IPS-20b (cell line): Measurements from ENCODE around the gene RITA1.
"Not testable (repeated sequence)": the region's sequence is repeated elsewhere in the genome, so short reads cannot be mapped to it uniquely, and the experiment has no call there.

Source experiments
- H3K27ac ChIP-seq: one replicate; pipeline ENCODE4 v1.5.1; 2013; ENCODE audit warnings: low read length
- H3K27me3 ChIP-seq: 2 replicates; pipeline ENCODE4 v1.6.1; 2013; ENCODE audit warnings: mild to moderate bottlenecking, low read length, inconsistent platforms; ENCODE audit not compliant: insufficient read depth
- H3K36me3 ChIP-seq: 2 replicates; pipeline ENCODE4 v1.6.1; 2013; ENCODE audit warnings: low read depth, mild to moderate bottlenecking, inconsistent platforms, low read length, moderate library complexity; ENCODE audit not compliant: insufficient read depth
- H3K4me1 ChIP-seq: 2 replicates; pipeline ENCODE4 v1.6.1; 2013; ENCODE audit warnings: mild to moderate bottlenecking, control low read depth, inconsistent platforms, low read length, moderate library complexity; ENCODE audit not compliant: insufficient read depth
- H3K4me3 ChIP-seq: 2 replicates; pipeline ENCODE4 v1.5.1; 2013; ENCODE audit warnings: mild to moderate bottlenecking, low read length, inconsistent platforms
- H3K9ac ChIP-seq: 2 replicates; pipeline ENCODE4 v1.6.1; 2013; ENCODE audit warnings: low read depth, mild to moderate bottlenecking, inconsistent platforms, low read length, moderate library complexity
- H3K9me3 ChIP-seq: 2 replicates; pipeline ENCODE4 v1.6.1; 2013; ENCODE audit warnings: mild to moderate bottlenecking, low read depth, low read length, inconsistent platforms; ENCODE audit not compliant: insufficient read depth

RITA1 gene

GRCh38 chr12:113200021-113200797 lies 14.7 kb downstream of the RITA1 start:
- Histone ChIP-seq H3K27ac (no peak overlapping the region), H3K4me1 (no peaks in the 10 kb centered on the region), H3K27me3 (no peaks in the 10 kb centered on the region), H3K9ac (no peak overlapping the region), H3K9me3 (no peaks in the 10 kb centered on the region), H3K36me3 (no peaks in the 10 kb centered on the region), H3K4me3 (no peak overlapping the region)

DNA sequence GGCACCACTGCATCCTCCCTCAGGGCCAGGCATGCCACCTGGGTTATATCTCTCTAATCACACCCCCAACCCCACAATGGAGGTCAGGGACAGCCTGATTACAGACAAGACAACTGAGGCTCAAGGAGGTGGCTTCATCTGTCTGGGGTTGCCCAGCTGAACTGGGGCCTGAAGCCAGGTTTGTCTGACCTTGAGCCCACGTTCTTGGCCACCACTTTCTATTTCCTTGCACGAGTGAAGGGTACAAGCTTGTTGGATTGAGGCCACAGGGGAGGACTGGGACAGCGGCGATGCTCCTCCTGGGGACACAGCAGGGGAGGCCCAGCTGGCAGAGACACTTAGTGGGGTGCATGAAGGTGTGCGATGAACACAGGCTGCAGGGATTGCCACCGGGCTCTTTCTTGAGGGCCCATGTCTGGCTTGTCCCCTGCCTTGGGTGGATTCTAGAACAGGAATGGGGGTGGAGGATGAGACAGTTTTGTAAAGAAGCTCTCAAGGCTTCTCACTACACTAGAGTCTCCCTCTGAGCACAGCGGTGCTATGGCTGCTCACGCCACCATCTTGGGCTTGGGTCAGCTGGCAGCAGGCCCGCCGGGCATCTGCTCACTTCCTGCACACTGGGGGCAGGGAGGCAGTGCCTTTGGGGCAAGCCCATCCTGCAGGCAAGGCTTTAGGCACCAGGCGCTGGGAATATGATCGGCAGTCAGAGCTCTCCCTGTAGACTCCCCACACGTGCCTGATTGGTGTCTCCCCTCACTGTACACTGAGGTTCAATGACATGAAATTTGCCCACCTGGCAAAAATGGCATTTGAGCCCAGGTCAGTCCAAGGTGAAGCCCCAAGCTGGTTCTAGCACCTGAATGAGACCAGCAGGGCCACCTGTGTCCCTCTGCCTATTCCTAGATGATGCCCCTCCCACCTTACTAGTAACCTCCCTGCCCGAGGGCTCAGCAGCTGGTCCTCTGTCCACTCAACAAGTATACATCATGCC lies 16.0 kb downstream of the RITA1 start:
- H3K4me3 ChIP-seq: no peak overlapping the region
- no peaks in the 10 kb centered on the region for H3K27me3 ChIP-seq
- H3K9ac ChIP-seq: no peak overlapping the region
- no peaks in the 10 kb centered on the region for H3K36me3 ChIP-seq
- H3K4me1 ChIP-seq: no peaks in the 10 kb centered on the region
- no peaks in the 10 kb centered on the region for H3K9me3 ChIP-seq
- H3K27ac ChIP-seq: no peak overlapping the region

DNA sequence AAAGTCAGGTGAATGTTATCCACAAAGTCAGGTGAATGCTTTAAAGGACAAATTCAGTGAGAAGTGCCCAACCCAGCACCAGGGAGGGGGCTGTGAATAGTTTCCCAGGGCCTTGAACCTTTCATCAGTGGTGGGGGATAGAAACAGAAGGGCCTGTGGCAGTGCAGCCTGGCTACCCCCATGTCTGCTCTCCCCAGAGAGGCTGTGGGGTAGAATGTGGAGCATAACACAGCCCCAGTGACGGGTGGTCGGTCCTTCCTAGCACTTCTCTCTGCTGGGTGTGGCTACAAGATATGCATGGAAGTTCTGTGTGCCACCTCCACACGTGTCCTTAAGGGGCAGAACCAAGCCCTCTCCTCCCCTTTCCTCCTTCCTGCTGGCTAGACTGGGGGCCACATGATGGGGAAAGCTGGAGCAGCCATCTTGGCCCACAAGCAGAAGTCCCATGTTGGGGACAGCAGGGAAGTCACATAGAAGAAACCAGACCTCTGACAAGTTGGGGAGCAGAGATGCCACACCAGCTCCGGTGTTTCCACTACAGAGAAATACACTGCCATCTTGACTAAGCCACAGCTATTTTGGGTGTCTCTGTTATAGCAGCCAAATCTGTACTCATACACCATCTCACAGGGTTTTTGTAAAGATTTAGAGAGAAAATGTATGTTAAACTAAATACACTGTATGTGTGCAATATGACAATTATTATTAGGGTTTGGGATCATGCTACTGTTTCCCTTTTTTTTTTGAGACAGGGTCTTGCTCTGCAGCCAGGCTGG lies 17.0 kb downstream of the RITA1 start:
- Histone ChIP-seq H3K36me3 (no peaks in the 10 kb centered on the region), H3K9ac (no peak overlapping the region), H3K4me3 (no peak overlapping the region), H3K27ac (no peak overlapping the region), H3K27me3 (no peaks in the 10 kb centered on the region), H3K4me1 (no peaks in the 10 kb centered on the region), H3K9me3 (no peaks in the 10 kb centered on the region)

GRCh38 chr12:113203852-113204760 lies 18.6 kb downstream of the RITA1 start:
- Histone ChIP-seq H3K4me1 (no peaks in the 10 kb centered on the region; the same call in 1 of the 2 replicates), H3K27me3 (no peaks in the 10 kb centered on the region), H3K4me3 (no peak overlapping the region), H3K27ac (no peak overlapping the region), H3K9me3 (no peaks in the 10 kb centered on the region), H3K9ac (no peak overlapping the region), H3K36me3 (no peaks in the 10 kb centered on the region)

- Histone ChIP-seq H3K36me3 (no peaks in the 10 kb centered on the region), H3K4me3 (no peak overlapping the region), H3K4me1 (no peaks in the 10 kb centered on the region; the same call in 1 of the 2 replicates), H3K9ac (no peak overlapping the region), H3K27me3 (no peaks in the 10 kb centered on the region), H3K9me3 (no peaks in the 10 kb centered on the region), H3K27ac (no peak overlapping the region)
Measured at GRCh38 chr12:113204804-113205203, 19.3 kb downstream of the RITA1 start.

DNA sequence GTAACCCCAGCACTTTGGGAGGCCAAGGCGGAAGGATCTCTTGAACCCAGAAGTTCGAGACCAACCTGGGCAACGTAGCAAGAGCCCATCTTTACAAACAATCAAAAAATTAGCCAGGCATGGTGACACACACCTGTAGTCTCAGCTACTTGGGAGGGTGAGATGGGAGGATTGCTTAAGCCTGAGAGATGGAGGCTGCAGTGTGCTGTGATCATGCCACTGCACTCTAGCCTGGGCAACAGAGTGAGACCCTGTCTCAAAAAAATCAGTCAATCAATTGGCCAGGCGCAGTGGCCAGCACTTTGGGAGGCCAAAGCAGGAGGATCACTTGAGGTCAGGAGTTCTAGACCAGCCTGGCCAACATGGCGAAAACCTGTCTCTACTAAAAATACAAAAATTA lies 21.3 kb downstream of the RITA1 start:
- H3K9ac ChIP-seq, H3K27ac ChIP-seq: not testable (repeated sequence)

GRCh38 chr12:113207613-113208040 lies 22.1 kb downstream of the RITA1 start:
- H3K27me3 ChIP-seq: no peaks in the 10 kb centered on the region
- H3K27ac ChIP-seq: no peak overlapping the region
- H3K4me3 ChIP-seq: no peak overlapping the region
- no peaks in the 10 kb centered on the region for H3K36me3 ChIP-seq
- H3K9me3 ChIP-seq: no peaks in the 10 kb centered on the region
- no peaks in the 10 kb centered on the region; the same call in 1 of the 2 replicates for H3K4me1 ChIP-seq
- no peak overlapping the region for H3K9ac ChIP-seq

More for the DNA sequence above, 21.3 kb downstream of the RITA1 start:
- H3K27me3 ChIP-seq, H3K36me3 ChIP-seq, H3K4me1 ChIP-seq, H3K9me3 ChIP-seq, H3K4me3 ChIP-seq: not testable (repeated sequence)

DNA sequence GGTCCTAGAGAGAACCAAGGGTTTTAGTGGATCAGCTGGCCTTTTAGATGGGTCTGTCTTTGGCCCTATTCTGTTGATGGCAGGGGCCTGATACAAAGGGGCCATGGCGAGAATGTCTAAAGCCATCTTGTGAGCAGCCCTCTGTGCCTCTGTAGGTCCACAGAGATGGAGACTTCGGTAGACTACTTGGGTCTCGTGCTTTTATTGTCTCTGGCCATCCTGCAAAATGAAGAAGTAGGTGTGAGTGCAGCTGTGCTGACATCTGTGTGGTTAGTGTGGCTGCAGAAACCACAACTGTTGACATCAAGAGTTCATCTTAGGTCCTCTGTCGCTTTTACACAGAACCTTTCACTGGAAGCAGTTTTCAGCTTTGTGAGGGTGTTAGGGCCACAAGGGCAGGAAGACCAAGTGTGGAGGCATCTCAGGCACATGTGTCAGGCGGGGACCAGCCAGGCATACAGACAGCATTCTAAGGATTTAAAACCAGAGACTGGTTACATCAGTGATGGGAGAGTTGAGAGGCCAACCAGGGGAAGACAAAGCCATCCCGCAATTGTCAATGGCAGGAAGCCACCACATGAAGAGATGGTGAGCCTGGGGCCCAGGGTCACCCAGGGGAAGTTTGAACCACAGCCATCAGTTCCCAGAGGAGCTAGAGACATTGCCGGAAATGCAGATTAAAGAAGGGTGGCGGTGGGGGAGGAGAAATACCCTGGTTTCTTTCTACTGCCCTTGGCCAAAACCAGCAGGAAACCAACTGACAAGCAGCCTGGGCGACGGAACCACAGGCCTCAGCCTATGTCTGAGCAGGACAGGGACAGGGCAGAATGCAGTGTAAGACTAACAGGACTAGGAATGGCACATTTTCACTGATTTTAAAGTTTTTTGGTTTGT lies 22.8 kb downstream of the RITA1 start:
- H3K9me3 ChIP-seq: no peaks in the 10 kb centered on the region
- no peak overlapping the region for H3K27ac ChIP-seq
- no peak overlapping the region for H3K4me3 ChIP-seq
- no peaks in the 10 kb centered on the region; the same call in 1 of the 2 replicates for H3K4me1 ChIP-seq
- H3K27me3 ChIP-seq: no peaks in the 10 kb centered on the region
- no peak overlapping the region for H3K9ac ChIP-seq
- no peaks in the 10 kb centered on the region for H3K36me3 ChIP-seq

DNA sequence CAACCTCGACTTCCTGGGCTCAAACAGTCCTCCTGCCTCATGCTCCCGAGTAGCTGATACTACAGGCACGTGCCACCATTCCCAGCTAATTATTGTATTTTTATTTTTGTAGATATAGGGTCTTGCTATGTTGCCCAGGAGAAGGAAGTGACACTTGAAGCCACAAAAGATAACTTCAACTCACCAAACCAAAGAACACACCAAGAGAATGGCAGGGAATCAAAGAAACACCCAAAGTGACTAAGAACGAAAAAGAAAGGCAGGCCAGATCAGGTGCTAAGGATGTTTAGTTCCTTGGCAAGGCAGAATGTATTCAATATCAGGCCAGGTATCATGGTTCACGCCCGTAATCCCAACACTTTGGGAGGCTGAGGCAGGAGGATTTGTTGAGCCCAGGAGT lies 25.6 kb downstream of the RITA1 start:
- Histone ChIP-seq H3K9me3 (no peaks in the 10 kb centered on the region), H3K9ac (no peak overlapping the region), H3K36me3 (no peaks in the 10 kb centered on the region), H3K27ac (no peak overlapping the region), H3K27me3 (no peaks in the 10 kb centered on the region), H3K4me3 (no peak overlapping the region), H3K4me1 (no peaks in the 10 kb centered on the region; the same call in 1 of the 2 replicates)

GRCh38 chr12:113214895-113215400 lies 29.4 kb downstream of the RITA1 start:
- Histone ChIP-seq H3K9ac (no peak overlapping the region), H3K27ac (no peak overlapping the region)

More at GRCh38 chr12:113214895-113215400, 29.4 kb downstream of the RITA1 start:
- Histone ChIP-seq H3K9me3 (no peaks in the 10 kb centered on the region), H3K36me3 (no peaks in the 10 kb centered on the region), H3K4me3 (no peak overlapping the region), H3K27me3 (no peaks in the 10 kb centered on the region), H3K4me1 (no peaks in the 10 kb centered on the region)
